ENCODE results near the gene MED26. TPM values are rescaled to one million over a fixed set of nuclear protein-coding genes. Genes with fewer than 3 reads are reported as not detected.

The MED26 gene
- total RNA-seq, 1 donor from 2014 or later, result 2.4 TPM

GRCh38 chr19:16591803-16592556, 36.0 kb downstream of the MED26 start:
- DNase-seq (ENCODE audit: low read depth in 2 of 2), result peak in 1 of 2 donors; percentile 14

DNA sequence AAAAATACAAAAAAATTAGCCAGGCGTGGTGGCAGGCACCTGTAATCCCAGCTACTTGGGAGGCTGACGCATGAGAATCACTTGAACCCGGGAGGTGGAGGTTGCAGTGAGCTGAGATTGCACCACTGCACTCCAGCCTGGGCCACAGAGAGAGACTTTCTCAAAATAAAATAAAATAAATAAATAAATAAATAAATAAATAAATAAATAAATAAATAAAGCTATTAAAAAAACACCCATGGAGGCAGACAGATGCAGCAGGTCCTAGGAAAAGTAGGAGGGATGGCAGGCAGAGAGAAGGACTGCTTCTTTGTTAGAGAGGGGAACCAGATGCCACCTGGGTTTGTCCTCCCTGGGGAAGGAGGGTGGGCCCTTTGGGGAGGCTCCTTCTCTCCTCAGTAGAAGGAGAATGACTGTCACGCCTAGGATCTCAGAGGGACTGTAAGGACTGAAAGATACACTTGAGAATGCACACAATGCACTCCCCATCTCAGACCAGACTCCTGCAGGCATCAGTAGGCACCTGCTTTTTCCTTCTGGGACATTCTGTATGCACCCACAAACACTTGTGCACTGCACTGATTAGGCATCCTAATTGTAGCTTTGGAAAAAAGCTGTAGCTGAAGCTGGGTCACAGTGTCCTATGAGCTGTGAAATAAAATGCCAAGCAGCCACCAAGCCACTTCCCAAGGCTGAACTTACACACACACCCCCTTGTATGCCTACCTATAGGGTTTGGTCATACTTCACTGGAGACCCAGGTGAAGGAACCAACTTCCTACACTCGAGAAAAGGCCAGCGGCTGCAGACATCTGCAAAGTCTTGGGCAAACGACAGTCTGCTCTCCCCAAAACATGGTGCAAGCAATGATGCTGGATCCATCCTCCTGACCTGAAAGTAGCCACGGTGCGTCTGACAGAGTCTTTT, 36.9 kb downstream of the MED26 start:
- DNase-seq (ENCODE audit: low read depth in 2 of 2), result no peak

- DNase-seq (ENCODE audit: low read depth in 2 of 2), result no peak
Measured at GRCh38 chr19:16589917-16590316, 38.1 kb downstream of the MED26 start.

GRCh38 chr19:16588824-16589577, 39.0 kb downstream of the MED26 start:
- no peak for DNase-seq (ENCODE audit: low read depth in 2 of 2)

DNA sequence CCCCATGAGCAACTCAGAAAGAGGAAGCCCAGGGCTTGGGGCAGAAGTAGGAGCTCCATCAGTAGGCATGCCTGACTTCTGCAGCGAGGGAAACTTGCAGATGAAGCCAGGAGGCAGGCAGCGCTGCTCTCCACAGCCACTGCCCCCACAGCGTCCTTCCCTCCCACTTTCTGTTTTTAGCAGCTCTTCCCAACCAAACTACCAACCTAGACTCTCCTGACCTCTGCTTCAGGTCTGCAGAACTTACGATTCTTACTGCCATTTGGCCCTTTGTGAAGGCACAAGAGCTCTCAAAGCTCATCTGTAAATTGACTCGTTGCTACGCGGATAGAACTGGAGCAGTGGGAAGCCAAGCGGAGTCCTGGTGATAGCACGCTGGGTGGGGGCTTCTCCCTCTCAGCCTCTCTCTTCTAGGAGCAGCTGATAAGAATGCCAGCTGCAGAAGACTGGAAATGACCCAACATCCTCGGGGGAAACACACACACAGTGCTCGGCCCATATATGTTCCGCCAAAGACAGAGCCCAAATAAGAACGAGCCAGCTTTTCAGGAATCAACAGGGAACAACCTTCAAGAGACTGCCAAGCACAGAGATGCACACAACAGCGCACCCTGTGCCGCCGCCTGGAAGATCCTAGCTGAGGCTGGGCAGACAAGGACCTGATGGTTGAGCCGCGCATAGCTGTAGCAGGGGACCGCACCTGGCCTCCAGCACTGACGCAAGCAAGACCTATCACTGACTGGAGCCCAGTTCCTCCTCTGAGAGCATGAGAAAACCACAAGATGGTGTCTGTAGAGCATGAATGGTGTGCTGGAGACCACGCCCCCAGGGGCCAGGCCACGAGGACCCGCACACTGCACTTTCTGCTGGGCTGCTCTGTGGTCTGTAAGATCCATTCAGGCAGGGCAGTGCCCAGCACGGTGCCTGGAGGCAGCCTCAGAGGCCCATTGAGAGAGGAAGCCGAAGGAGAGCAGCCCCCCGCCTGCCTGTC, 39.9 kb downstream of the MED26 start:
- peak in 1 of 2 donors; percentile 45 for DNase-seq (ENCODE audit: low read depth in 2 of 2)

DNA sequence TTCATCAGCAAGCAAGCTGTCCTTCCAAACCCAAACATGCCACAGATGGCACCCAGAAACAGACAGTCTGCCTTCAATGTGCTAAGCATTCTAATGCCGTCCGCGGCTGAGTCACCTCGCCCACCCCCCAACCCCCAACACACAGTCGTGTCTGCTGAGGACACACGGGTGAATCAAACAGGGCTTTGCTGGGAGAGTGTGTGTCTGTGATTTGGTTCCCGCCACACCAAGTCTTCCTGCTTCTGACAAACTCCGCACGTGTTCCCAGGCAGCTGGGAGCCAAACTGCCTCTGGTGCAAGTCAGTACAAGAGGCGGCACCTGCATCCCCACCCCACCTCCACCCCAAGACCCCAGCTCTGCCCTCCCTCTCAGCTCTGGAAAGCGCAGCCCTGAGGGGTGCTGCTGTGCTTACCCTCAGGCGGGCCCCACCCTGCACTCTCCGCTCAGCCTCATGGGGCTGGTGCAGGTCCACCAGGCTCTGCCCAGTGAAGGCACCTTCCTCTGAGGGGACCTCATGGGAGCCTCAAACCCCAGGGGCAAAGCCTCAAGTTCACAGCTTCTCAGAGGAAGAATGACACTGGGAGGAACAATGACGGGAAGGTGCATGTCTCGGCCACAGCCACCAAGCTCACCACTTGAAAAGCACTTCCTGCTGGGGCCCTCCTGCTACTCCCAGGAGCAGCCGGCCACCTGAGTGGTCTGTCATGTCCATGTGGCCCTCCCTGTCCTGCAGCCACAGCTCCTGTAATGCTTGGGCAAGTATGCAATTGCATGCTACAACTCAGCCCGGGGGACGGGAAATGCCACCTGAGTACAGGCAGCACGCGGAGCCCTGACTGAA, 40.8 kb downstream of the MED26 start:
- peak in 1 of 2 donors; percentile 22 for DNase-seq (ENCODE audit: low read depth in 2 of 2)

DNA sequence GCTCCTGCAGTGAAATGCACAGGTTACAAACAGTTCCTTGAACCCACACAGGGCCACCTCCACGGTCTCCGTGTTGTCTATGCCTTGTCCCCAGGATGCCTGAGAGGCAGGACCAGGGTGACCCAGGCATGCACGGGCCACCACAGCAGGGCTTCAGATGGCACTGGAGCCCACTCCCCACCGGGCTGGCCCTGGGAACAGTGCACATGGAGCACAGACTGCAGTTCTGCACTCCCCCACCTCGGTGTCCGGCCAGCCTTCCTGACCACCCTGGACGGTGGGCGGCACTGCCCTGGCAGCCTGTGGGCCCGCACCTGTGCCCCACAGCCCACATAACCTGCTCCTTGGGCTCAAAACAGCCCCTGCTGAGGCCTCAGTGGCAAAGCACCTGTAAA, 41.5 kb downstream of the MED26 start:
- DNase-seq (ENCODE audit: low read depth in 2 of 2), result no peak

DNA sequence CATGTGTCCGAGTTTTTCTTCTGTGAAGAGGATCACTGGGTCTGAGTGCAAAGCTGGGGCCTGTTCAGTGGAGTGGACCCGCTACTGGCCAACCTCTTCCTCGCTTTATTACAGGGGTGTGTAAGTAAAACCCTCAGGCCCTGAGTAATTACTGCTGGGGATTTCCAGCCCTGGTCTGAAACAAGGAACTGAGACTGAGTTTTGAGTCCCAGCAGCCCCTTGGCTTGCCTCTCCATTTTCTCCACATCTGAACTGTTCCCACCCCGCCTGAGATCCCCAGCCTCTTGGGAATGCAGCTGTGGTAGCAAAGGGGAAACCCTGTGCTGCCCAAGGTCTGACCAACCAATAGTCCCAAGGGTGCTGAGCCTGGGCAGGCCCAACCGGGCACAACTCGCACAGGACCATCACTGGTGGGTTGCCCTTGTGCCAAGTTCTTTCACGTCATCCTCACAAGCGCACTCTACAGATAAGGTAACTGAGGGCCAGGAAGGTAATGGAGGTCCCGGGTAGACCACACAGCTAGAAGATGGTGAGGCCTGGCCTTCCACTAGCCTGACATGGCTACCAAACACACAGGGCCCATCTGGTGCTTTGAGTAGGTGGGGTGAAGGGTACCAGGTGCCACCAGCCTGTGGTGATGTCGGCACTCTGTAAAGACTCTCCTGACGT, 42.1 kb downstream of the MED26 start:
- no peak for DNase-seq (ENCODE audit: low read depth in 2 of 2)

GRCh38 chr19:16585094-16585801, 42.8 kb downstream of the MED26 start:
- DNase-seq (ENCODE audit: low read depth in 2 of 2), result no peak

GRCh38 chr19:16584248-16585093, 43.5 kb downstream of the MED26 start:
- peak; percentile 64 to 84 for DNase-seq (ENCODE audit: low read depth in 2 of 2)

DNA sequence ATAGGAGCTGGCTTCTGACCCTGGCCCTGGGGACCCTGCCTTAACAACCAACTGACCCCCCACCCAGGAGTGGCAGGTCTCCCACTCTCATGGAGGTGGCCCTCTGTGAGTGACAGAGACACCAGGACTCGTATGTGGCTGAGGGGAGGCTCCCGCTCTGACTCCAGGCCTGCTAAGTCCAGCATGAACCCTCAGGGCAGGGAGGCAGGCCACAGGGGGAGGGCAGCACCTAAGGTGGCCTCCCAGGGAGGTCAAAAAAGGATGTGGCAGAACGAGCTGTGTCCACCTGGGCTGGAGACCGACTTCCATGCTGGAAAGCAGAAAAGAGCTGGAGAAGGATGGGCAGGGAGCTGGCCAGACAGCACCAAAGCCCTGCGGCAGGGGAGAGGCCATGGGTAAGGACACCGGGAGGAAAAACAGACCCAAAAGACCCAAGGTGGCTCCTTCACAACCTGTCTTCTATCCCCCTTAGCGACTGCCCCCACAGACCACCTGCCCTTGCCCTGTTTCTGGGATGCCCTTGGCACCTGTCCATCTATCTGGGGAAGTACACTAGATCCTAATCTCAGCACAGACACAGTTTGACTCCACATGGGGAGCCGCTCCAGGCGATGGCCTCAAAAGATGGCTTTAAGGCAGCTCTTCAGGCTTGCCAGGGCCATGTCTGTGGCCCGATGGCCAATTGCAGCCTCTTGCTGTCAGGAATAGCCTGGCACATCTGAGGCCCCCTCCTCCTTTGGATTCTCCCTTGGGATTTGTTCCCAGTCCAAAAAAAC, 45.3 kb downstream of the MED26 start:
- DNase-seq (ENCODE audit: low read depth in 2 of 2), result no peak

DNA sequence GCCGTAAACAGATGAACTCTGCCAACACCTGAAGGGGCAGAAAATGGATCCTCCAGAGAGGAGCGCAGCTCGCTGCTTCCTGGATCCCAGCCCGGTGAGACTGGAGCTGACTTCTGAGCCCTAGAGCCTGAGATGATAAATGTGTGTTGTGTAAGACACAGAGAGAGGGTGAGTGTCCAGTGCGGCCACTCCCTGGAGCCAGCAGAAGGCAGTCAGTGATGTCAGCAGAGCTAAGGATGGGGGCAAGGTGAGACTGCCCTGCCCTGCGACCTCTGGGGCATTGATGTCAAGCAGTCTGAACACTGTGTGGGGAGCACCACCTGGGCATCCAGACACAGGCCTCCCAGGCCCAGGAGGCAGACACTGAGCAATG, 46.0 kb downstream of the MED26 start:
- DNase-seq (ENCODE audit: low read depth in 2 of 2), result no peak

DNA sequence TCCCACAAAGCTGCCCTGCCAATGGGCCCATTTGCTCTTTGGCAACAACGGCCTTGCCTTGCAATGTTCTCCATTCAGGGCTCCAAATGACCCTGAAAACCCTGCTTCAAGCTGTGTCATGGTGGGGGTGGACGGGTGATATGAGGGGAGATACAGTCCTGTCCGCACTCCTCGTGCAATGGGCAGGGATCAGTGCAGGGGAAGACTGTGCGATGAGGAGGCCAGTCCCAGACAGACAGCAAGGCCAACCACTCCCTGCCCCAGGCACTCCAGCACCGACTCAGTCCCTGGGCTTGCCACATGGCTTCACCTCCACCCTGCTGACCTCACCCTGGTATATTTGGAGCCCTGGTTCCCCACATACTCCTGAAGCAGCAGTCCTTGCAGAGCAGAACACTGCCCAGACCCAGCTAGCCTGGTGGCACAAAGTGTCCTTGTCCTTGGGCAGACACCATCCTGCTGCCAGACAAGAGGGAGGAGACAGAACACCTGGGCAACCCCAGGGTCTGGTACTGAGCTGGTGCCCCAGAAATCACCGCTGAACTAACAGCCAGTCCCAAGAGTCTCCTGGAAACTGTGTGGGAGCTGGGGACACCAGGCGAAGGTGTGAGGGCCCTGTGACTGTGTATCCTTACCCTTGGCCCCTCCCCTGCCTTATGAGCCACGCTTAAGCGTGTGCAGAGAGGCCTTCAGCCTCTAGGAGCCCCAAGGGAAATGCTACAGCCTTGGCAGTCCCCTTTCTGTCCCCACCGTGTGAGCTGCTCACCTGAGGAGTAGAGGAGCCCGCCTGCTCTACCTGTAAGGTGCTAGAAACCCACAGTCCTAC, 46.6 kb downstream of the MED26 start:
- DNase-seq (ENCODE audit: low read depth in 2 of 2), result no peak

- DNase-seq (ENCODE audit: low read depth in 2 of 2), result no peak
Measured at GRCh38 chr19:16579381-16579780, 48.6 kb downstream of the MED26 start.

DNA sequence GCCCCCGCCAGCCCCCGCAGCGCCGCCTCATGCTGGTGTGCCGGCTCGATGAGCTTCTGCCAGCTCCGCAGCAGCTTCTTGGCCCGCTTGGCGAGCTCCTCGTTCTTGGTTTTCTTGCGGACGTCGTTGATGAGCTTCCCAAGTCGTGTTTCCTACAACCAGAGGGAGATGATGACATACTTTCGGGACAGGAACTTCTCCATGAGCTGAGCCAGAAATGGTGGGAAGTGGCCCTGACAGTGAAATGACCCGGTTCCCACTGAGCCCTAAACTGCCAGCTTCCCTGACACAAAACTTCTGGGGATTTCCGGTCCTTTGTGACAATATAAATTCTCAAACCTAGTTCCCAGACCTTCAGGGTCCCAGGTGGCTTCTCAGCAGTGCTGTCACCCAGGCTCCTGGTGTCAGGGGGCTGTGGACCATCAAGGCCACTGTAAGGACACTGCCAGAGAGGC, 50.4 kb downstream of the MED26 start:
- no peak for DNase-seq (ENCODE audit: low read depth in 2 of 2)
